ENCODE results near the gene EIF3D. TPM values are rescaled to one million over a fixed set of nuclear protein-coding genes. Genes with fewer than 3 reads are reported as not detected.

The EIF3D gene
- total and polyA plus RNA-seq, 2 of the 13 experiments (the other 11 are each of a cell fraction or from before 2014, with no cell fraction given): 118 to 274 TPM

GRCh38 chr22:36491155-36491554, 37.8 kb downstream of the EIF3D start:
- no peak overlapping the region for H3K9ac ChIP-seq (ENCODE audit: insufficient read depth, low read depth, low read length)
- ChIA-PET CTCF (ENCODE audit: low intra/inter-chr PET ratio, low total read pairs) (no interaction called here), POLR2A (interaction anchor here (1.8 kb wide), 1 partner anchor 9 kb away, joined by 5 read pairs; the partner anchor contains the start of gene TXN2)
- no peak overlapping the region for H3K4me2 ChIP-seq (ENCODE audit: low read depth, low read length)
- H3K4me3 ChIP-seq (replicated peaks in 1 of 3; ENCODE audit: insufficient read depth in 1 of 3, low read depth in 2 of 3, low read length in 3 of 3): no peak overlapping the region
- intact Hi-C loops (cut with micrococcal nuclease; ENCODE audit: unreplicated experiment) (no loop called here), in situ Hi-C loops (cut with HindIII; ENCODE audit: extremely low pct_ligation_motif_present, low pct_unique_long_range_greater_than_20kb) (no loop called here)
- no peak overlapping the region for H3K27ac ChIP-seq (ENCODE audit: extremely low read length, insufficient read depth, low read length)
- DNase-seq (ENCODE audit: low spot score) (no peak), ATAC-seq (no peak), FAIRE-seq (no peak)
- H4K20me1 ChIP-seq (ENCODE audit: insufficient read depth, low read length): no peaks in the 10 kb centered on the region
- H3K79me2 ChIP-seq (ENCODE audit: insufficient read depth, low read length): no peaks in the 10 kb centered on the region
- no peaks in the 10 kb centered on the region for H3K9me3 ChIP-seq (ENCODE audit: low read length)
- BruUV-seq (replicated peaks): no TSS peak
- no peaks in the 10 kb centered on the region for H3K27me3 ChIP-seq (ENCODE audit: control insufficient read depth in 1 of 2, insufficient read depth in 2 of 2, low read length in 2 of 2)
- 95% methylated on average over 7 of the region's 7 CpGs for WGBS (ENCODE audit: low lambda C conversion rate)
- TF ChIP-seq, protein P1, sequence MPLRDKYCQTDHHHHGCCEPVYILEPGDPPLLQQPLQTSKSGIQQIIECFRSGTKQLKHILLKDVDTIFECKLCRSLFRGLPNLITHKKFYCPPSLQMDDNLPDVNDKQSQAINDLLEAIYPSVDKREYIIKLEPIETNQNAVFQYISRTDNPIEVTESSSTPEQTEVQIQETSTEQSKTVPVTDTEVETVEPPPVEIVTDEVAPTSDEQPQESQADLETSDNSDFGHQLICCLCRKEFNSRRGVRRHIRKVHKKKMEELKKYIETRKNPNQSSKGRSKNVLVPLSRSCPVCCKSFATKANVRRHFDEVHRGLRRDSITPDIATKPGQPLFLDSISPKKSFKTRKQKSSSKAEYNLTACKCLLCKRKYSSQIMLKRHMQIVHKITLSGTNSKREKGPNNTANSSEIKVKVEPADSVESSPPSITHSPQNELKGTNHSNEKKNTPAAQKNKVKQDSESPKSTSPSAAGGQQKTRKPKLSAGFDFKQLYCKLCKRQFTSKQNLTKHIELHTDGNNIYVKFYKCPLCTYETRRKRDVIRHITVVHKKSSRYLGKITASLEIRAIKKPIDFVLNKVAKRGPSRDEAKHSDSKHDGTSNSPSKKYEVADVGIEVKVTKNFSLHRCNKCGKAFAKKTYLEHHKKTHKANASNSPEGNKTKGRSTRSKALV (CRISPR knock-in tag; IDR thresholded peaks at IDR 0.05): no peak
- TF ChIP-seq ZBTB21 (CRISPR knock-in tag; IDR thresholded peaks at IDR 0.05) (no peak), ZNF580 (CRISPR knock-in tag; IDR thresholded peaks at IDR 0.05; ENCODE audit: borderline replicate concordance, low read depth) (no peak), E2F2 (CRISPR knock-in tag; IDR thresholded peaks at IDR 0.05; ENCODE audit: borderline replicate concordance) (no peak)
- no peak overlapping the region for H2AFZ ChIP-seq (ENCODE audit: low read length)
- H3K36me3 ChIP-seq (replicated peaks in 1 of 2; ENCODE audit: control insufficient read depth in 1 of 2, insufficient read depth in 2 of 2, low read length in 2 of 2): peaks cover 25 to 66% of the 10 kb centered on the region in 2 experiments
- H3K4me1 ChIP-seq (ENCODE audit: insufficient read depth, low read length): no peaks in the 10 kb centered on the region
